Ovary (tissue), 9 donors: ENCODE data around the gene VAPB. TPM values are rescaled to one million over a fixed set of nuclear protein-coding genes. Genes with fewer than 3 reads are reported as not detected.

Experiments
- DNase-seq, 5 donors: peaks; one replicate each; pipeline ENCODE4 v3.0.0-alpha.2; 2019 to 2020
- H3K27ac ChIP-seq, 2 donors: fragments of 200-600 bp; one replicate each; pipeline versions ENCODE4 v1.5.1 to v1.8.0; 2019 to 2022
- H3K27me3 ChIP-seq: fragments of 200-600 bp; one replicate; pipeline ENCODE4 v1.8.0; 2022
- H3K36me3 ChIP-seq: fragments of 200-600 bp; sonication (generic); one replicate; pipeline ENCODE4 v1.5.1; 2019
- H3K4me1 ChIP-seq: one replicate; pipeline ENCODE4 v1.8.1; 2013; ENCODE audit warnings: mild to moderate bottlenecking, moderate library complexity; ENCODE audit not compliant: insufficient read depth
- H3K4me3 ChIP-seq: fragments of 200-600 bp; sonication (generic); one replicate; pipeline ENCODE4 v1.5.1; 2017
- H3K9me3 ChIP-seq, 2 donors: fragments of 200-600 bp in 1 of 2; sonication (generic) in 1 of 2; one replicate each; pipeline versions ENCODE4 v1.5.1 to v1.8.1; 2013 to 2019; ENCODE audit warnings: mild to moderate bottlenecking in 1 of 2, moderate library complexity in 1 of 2
- EP300 ChIP-seq: sonication (generic); formaldehyde crosslinking; IDR thresholded peaks from one replicate; pipeline ENCODE4 v1.6.1; 2017; ENCODE audit warnings: antibody characterized with exemption
- POLR2A ChIP-seq: fragments of 450-650 bp; IDR thresholded peaks from one replicate; pipeline ENCODE4 v1.6.1; 2017; ENCODE audit warnings: antibody characterized with exemption, mild to moderate bottlenecking, moderate library complexity
- WGBS, 3 donors: extraction: QIAGEN DNeasy Blood & Tissue Kit in 1 of 3; methylation state at CpG; one replicate each; pipeline versions ENCODE4 v1.1.5 to v1.1.7; 2013 to 2017; 5-methylcytosine and 5-hydroxymethylcytosine counted together
- intact Hi-C, 4 donors: fragments of 100-400 bp; cut with DNase I; formaldehyde crosslinking; loops; one replicate each; pipeline versions ENCODE4 v1.11.0 to v1.15.1; 2022 to 2023
- polyA plus RNA-seq, 2 donors: library from polyadenylated mRNA; stranded (reverse); fragments of 200-250 nt in 1 of 2; fragments of 350-450 nt in 1 of 2; fragmentation: Illumina TruSeq in 1 of 2; extraction: RNeasy Lipid Tissue Mini Kit (QIAGEN cat#74804) in 1 of 2; gene quantifications; one replicate each; pipeline ENCODE4 v1.2.3, GENCODE V29; 2013 to 2014
- total RNA-seq, 7 donors: library from RNA; depleted of rRNA in 2 of 7; stranded (reverse); fragments of >200 nt in 2 of 7; fragmentation: NEBNext Ultra II Directional in 3 of 7; extraction: Animal tissue kit (Norgen Biotek cat#: 25700) in 3 of 7; gene quantifications; one replicate each; pipeline versions ENCODE4 v1.1.0 to v1.2.4, GENCODE V29; 2016 to 2023
- TF ChIP-seq, protein P1 (sequence below), 3 donors: fragments of 450-650 bp in 2 of 3; fragments of 200-600 bp in 1 of 3; IDR thresholded peaks; one replicate each; pipeline versions ENCODE4 v1.5.1 to v1.8.0; 2016 to 2022; ENCODE audit warnings: antibody characterized with exemption in 3 of 3, mild to moderate bottlenecking in 1 of 3
- donor health status: DM: no; HTN: no; CAD: no; lungs with moderate emphysema.
- donor health status: DM: no; HTN: no; CAD: no.
- donor health status: Bipolar disorder and iron deficiency.
- donor health status: DM: yes; HTN: yes; CAD: no.
- donor health status: DM: no; HTN: no; CAD: no.
- donor health status: DM: yes; HTN: yes; CAD: no.

Gene VAPB
- total and polyA plus RNA-seq, 9 donors, result 11.8 to 81.6 (median 47.5) TPM

DNA sequence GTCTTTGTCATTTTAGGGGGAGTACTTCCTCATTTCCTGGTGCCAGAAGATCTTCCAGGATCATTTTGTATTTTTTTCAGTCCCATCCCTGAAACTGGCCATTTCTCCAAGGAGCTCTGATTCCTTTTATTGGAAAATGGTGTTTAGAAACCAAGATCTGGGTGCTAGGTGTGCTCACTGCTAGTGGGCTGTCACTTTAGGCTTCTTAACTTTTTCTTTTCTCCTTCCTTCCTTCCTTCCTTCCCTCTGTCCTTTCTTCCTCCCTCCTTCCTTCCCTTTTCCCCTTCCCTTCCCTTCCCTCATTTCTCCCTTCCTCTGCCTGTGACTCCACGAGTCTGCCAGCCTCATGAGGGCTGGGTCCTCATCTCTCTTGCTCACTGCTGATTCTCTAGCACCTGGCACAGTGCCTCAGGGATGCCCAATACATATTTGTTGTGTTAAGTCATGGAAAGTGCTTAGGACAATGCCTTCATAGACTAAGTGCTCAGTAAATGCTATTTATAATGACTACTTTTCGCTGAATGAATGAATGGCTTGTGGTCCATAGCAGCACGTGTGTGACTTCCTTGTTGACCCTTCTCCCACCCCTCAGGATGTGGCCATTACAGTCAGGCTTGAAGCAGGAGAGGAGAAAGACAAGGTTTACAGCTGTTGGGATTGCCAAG lies 89.2 kb downstream of the VAPB start:
- Histone ChIP-seq H3K27me3 (no peaks in the 10 kb centered on the region), H3K27ac (no peak overlapping the region), H3K4me3 (no peak overlapping the region), H3K4me1 (no peaks in the 10 kb centered on the region), H3K9me3 (no peaks in the 10 kb centered on the region), H3K36me3 (no peaks in the 10 kb centered on the region)
- TF ChIP-seq, protein P1, sequence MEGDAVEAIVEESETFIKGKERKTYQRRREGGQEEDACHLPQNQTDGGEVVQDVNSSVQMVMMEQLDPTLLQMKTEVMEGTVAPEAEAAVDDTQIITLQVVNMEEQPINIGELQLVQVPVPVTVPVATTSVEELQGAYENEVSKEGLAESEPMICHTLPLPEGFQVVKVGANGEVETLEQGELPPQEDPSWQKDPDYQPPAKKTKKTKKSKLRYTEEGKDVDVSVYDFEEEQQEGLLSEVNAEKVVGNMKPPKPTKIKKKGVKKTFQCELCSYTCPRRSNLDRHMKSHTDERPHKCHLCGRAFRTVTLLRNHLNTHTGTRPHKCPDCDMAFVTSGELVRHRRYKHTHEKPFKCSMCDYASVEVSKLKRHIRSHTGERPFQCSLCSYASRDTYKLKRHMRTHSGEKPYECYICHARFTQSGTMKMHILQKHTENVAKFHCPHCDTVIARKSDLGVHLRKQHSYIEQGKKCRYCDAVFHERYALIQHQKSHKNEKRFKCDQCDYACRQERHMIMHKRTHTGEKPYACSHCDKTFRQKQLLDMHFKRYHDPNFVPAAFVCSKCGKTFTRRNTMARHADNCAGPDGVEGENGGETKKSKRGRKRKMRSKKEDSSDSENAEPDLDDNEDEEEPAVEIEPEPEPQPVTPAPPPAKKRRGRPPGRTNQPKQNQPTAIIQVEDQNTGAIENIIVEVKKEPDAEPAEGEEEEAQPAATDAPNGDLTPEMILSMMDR (IDR thresholded peaks at IDR 0.05), result no peak
- TF ChIP-seq POLR2A (no peak), EP300 (no peak)
- intact Hi-C loops, result no loop called here
- 83 to 90% (median 85%) methylated on average over 3 of the region's 3 CpGs for WGBS, 3 donors
- no peak for DNase-seq

DNA sequence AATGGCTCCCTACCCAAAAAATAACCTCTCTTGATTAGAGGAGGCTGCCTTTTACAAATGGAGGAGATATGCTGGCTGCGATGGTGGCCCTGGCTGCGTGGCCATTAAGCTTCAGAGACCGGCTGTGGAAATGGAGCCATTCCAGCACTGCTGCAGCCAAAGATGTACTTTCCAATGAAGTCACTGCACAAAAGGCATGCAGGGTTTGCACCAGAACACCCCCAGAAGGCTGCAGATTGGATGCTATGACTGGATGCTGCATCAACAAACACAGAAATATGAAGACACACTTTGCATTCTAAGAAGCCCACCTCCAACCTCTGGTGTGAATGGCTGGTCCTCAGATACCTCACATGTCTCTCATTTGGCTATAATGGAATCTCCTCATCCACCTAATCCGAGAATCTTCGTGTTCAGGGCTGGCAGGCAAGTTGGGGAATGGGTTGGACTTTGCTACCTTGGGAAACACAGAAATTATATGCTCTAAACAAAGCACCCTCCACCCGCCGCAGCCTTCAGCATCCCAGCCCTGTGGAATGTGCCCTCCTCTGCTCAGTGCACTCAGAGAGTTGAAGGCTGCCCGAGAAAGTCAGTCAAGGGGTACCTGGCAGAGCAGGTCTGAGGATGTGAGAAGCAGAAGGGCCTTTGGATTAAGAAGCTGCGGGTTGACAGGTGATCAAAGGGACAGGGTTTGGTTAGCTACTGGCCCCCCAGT lies 90.9 kb downstream of the VAPB start:
- no peak overlapping the region for H3K4me3 ChIP-seq
- 81 to 88% (median 83%) methylated on average over 9 of the region's 9 CpGs for WGBS, 3 donors
- H3K4me1 ChIP-seq, result no peaks in the 10 kb centered on the region
- H3K36me3 ChIP-seq, result no peaks in the 10 kb centered on the region
- DNase-seq, result no peak
- intact Hi-C loops, result no loop called here
- TF ChIP-seq POLR2A (no peak), EP300 (no peak)
- TF ChIP-seq, protein P1 (IDR thresholded peaks at IDR 0.05), result no peak
- H3K27me3 ChIP-seq, result no peaks in the 10 kb centered on the region
- no peaks in the 10 kb centered on the region for H3K9me3 ChIP-seq
- no peak overlapping the region for H3K27ac ChIP-seq

DNA sequence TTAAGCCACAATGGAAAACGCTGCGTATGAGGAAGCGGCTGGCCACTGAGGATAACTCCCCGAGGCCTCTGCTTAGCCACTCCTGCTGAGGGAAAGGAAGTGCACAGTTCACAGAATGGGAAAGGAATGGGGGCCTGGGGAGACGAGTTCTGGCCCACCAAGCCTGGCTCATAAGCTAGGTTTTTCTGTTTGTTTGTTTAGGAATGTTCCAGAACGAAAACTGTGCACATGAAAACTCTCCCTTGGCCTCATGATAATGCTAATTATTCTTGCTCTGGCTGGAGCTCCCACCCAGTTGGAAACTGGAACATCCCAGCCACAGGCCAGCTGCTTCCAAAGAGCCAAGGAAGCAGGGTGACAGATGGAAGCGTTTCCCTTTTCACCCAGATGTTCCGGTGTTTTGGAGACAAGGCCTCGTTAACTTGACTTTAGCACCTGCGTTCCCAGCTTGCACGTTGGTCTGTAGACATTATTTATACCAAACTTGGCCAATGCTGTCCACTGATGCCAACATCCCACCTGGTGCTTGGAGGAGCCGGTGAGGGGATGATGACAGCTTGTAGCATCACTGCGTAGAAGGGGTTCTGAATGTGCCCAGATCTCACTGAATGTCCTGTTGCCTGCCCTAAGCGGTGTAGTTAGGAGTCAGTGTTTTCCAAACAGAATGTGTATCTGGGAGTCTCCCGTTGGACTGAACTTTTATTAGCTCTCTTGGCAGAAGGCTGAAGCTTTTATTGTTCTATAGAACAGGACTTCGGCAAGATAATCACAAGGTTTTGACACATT lies 91.7 kb downstream of the VAPB start:
- Histone ChIP-seq H3K27ac (no peak overlapping the region), H3K4me1 (no peaks in the 10 kb centered on the region), H3K27me3 (no peaks in the 10 kb centered on the region), H3K9me3 (no peaks in the 10 kb centered on the region), H3K36me3 (no peaks in the 10 kb centered on the region), H3K4me3 (no peak overlapping the region)
- intact Hi-C loops, result no loop called here
- WGBS, 3 donors, result 71 to 77% (median 73%) methylated on average over 16 of the region's 16 CpGs
- TF ChIP-seq, protein P1 (IDR thresholded peaks at IDR 0.05), result no peak
- TF ChIP-seq POLR2A, result no peak
- no peak for DNase-seq

DNA sequence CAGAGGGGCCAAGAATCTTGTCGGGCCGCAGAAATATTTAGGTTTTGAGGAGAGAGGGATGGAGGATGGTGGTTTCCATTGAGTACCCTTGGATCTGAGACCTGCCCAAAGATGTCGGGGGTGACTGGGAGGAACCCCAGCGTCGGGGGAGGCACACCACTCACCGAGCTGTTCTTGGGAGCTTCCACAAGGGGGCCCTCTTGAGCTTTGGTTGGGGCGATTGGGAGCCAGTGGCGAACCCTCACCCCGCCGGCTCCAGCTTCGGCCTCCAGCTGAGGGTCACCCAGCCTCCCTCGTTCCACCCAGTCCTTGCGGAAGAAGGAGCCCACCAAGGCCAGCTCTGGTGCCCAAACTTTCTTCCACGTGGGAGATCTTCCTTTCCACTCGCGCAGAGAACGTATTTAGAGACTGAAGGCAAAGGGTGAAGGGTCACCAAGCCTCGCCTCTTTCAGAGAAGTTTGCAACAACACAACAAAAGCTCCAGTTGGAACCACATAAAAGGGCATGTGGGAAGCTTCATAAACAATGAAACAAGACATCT lies 92.5 kb downstream of the VAPB start:
- TF ChIP-seq POLR2A, result no peak
- no peak for TF ChIP-seq EP300
- TF ChIP-seq, protein P1 (IDR thresholded peaks at IDR 0.05), result no peak
- no peaks in the 10 kb centered on the region for H3K36me3 ChIP-seq
- WGBS, 3 donors, result 40 to 45% (median 41%) methylated on average over 16 to 18 of the region's 18 CpGs
- no peak overlapping the region for H3K27ac ChIP-seq
- intact Hi-C loops, result no loop called here
- H3K27me3 ChIP-seq, result no peaks in the 10 kb centered on the region
- DNase-seq, result no peak
- H3K4me1 ChIP-seq, result no peaks in the 10 kb centered on the region
- no peaks in the 10 kb centered on the region for H3K9me3 ChIP-seq
- no peak overlapping the region for H3K4me3 ChIP-seq
